Measurements from ENCODE around the gene EP400.

DNA sequence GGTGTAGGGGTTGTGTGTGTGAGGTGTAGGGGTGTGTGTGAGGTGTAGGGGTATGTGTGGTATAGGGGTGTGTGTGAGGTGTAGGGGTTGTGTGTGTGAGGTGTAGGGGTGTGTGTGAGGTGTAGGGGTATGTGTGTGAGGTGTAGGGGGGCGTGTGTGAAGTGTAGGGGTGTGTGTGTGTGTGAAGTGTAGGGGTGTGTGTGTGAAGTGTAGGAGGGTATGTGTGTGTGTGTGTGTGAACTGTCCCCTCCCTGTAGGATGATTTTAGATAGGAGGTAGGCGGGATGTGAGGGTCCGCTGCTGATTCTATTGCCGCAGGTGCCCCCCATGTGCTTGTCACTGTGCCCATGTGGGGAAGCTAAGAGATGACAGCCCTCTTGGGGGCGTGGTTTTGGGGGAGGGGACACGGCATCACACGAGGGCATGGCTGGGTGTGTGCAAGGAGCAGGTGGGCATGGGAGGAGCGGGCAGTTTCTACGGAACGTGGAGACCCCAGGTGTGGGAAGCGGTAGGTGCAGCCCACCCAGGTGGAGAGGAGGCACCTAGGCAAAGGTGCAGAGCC lies 105.9 kb downstream of the EP400 start:
- TF ChIP-seq, protein P1, sequence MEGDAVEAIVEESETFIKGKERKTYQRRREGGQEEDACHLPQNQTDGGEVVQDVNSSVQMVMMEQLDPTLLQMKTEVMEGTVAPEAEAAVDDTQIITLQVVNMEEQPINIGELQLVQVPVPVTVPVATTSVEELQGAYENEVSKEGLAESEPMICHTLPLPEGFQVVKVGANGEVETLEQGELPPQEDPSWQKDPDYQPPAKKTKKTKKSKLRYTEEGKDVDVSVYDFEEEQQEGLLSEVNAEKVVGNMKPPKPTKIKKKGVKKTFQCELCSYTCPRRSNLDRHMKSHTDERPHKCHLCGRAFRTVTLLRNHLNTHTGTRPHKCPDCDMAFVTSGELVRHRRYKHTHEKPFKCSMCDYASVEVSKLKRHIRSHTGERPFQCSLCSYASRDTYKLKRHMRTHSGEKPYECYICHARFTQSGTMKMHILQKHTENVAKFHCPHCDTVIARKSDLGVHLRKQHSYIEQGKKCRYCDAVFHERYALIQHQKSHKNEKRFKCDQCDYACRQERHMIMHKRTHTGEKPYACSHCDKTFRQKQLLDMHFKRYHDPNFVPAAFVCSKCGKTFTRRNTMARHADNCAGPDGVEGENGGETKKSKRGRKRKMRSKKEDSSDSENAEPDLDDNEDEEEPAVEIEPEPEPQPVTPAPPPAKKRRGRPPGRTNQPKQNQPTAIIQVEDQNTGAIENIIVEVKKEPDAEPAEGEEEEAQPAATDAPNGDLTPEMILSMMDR (IDR thresholded peaks at IDR 0.05; ENCODE audit: insufficient read depth, low read length, poor library complexity, severe bottlenecking) = no peak
- TF ChIP-seq EZH2phosphoT487 (conservative IDR thresholded peaks at IDR 0.05; ENCODE audit: low read length) = no peak
